Central memory CD8-positive, alpha-beta T cell (primary cell): ENCODE measurements around the gene LRRC75A.
A peak's percentile ranks its signal among the peaks of the same experiment; 100 is the strongest.
"Not testable (repeated sequence)": the region's sequence is repeated elsewhere in the genome, so short reads cannot be mapped to it uniquely, and the experiment has no call there.

Experiments
- ATAC-seq: fragments of 150-1000 bp; cut with Tn5 transposase; replicated peaks from 2 replicates; pipeline ENCODE4 v1.10.0; 2022; ENCODE audit warnings: mild to moderate bottlenecking, moderate FRiP score, moderate number of reproducible peaks; ENCODE audit not compliant: poor library complexity, severe bottlenecking; ENCODE audit errors: extremely low read depth
- DNase-seq, 2 donors: peaks; one replicate each; pipeline ENCODE4 v3.0.0; 2021; ENCODE audit warnings: low spot score in 2 of 2
- H3K27ac Mint-ChIP-seq: one replicate; pipeline ENCODE4 v1.8.0; 2022; ENCODE audit warnings: low read depth, mild to moderate bottlenecking, moderate library complexity, mixed read lengths
- H3K27me3 Mint-ChIP-seq: one replicate; pipeline ENCODE4 v1.8.0; 2022; ENCODE audit warnings: mixed read lengths
- H3K36me3 Mint-ChIP-seq: one replicate; pipeline ENCODE4 v1.8.0; 2022; ENCODE audit warnings: mild to moderate bottlenecking, moderate library complexity, mixed read lengths; ENCODE audit not compliant: insufficient read depth
- H3K4me1 Mint-ChIP-seq: one replicate; pipeline ENCODE4 v1.8.0; 2022; ENCODE audit warnings: mixed read lengths
- H3K4me3 Mint-ChIP-seq: one replicate; pipeline ENCODE4 v1.8.0; 2022; ENCODE audit warnings: mild to moderate bottlenecking, moderate library complexity, mixed read lengths
- H3K9me3 Mint-ChIP-seq: one replicate; pipeline ENCODE4 v1.8.0; 2022; ENCODE audit warnings: mixed read lengths

Gene LRRC75A, protein sequence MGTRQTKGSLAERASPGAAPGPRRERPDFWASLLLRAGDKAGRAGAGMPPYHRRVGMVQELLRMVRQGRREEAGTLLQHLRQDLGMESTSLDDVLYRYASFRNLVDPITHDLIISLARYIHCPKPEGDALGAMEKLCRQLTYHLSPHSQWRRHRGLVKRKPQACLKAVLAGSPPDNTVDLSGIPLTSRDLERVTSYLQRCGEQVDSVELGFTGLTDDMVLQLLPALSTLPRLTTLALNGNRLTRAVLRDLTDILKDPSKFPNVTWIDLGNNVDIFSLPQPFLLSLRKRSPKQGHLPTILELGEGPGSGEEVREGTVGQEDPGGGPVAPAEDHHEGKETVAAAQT

DNA sequence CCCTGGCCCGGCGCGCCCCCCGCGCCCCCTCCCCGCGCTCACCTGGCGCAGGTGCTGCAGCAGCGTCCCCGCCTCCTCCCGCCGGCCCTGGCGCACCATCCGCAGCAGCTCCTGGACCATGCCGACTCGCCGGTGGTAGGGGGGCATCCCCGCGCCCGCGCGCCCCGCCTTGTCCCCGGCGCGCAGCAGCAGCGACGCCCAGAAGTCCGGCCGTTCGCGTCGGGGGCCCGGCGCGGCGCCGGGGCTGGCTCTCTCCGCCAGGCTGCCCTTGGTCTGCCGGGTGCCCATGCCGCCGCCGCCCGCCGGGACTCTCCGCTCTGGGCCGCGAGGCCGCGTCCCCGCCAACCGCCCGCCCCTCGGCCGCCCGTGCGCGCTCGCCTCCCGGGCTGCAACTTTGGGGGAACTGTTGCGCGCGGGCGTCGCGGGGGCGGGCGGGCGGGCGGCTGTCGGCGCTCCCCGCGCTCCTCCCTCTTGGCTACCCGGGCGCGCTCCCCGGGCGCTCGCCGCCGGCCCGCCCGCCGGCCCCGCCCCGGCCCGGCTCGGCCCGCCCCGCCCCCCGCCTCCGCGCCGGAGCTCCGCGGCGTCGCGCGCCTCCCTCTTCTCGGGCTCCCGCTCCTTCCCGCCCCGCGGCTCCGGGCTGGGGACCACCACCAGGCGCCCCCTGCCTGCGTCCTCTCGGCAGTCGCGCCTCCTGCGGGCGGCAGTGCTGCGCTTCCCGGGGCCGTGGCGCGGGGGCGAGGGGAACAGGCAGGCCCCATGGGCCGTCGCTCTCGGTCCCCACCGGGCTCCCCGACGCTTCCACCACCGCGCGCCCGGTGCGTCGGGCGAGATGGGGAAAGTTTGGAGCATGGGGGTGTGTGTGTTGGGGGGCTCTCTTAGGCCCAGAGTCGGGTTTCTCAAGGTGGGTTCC lies at the start of gene LRRC75A:
LRRC75A (minus strand) TSS at position 491 of the 910 bp plus-strand sequence; CDS start at position 288, 203 bp downstream.
- DNase-seq (no peak), ATAC-seq (peak; percentile 86)
- Mint-ChIP-seq H3K27ac (no peak within 1 kb of the TSS), H3K4me1 (peaks cover 13% of the 10 kb centered on the region), H3K36me3 (peaks cover 1% of the 10 kb centered on the region), H3K27me3 (no peaks in the 10 kb centered on the region), H3K4me3 (peak within 1 kb of the TSS; percentile 75), H3K9me3 (no peaks in the 10 kb centered on the region)

GRCh38 chr17:16537130-16537458 lies 45.1 kb upstream of the LRRC75A start:
- no peak for DNase-seq
- H3K36me3 Mint-ChIP-seq, result peaks cover 17% of the 10 kb centered on the region
- no peak overlapping the region for H3K27ac Mint-ChIP-seq
- H3K4me1 Mint-ChIP-seq, result peaks cover 22% of the 10 kb centered on the region
- ATAC-seq, result no peak
- H3K4me3 Mint-ChIP-seq, result peak overlapping the region; percentile 96
- H3K27me3 Mint-ChIP-seq, result no peaks in the 10 kb centered on the region
- H3K9me3 Mint-ChIP-seq, result no peaks in the 10 kb centered on the region

DNA sequence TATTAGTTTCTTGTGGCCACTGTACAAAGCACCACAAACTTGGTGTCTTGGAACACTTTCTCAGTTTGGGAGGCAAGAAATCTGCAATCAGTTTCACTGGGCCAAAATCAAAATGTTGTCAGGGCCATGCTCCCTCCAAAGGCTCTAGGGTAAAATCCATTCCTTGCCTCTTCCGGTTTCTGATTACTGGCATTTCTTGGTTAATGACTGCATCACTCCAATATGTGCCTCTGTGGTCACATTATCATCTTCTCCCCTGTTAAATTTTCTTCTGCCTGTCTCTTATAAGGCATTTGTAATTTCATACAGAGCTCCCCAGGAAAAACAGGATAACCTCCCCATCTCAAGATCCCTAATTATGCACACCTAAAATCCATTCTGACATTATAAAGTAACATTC lies 42.2 kb upstream of the LRRC75A start:
- H3K27ac Mint-ChIP-seq, result no peak overlapping the region
- H3K4me3 Mint-ChIP-seq, result no peak overlapping the region
- H3K4me1 Mint-ChIP-seq, result peaks cover 22% of the 10 kb centered on the region
- ATAC-seq (no peak), DNase-seq (no peak)
- no peaks in the 10 kb centered on the region for H3K9me3 Mint-ChIP-seq
- peaks cover 20% of the 10 kb centered on the region for H3K27me3 Mint-ChIP-seq
- peaks cover 17% of the 10 kb centered on the region for H3K36me3 Mint-ChIP-seq

GRCh38 chr17:16529906-16530305 lies 37.9 kb upstream of the LRRC75A start:
- Mint-ChIP-seq H3K9me3 (no peaks in the 10 kb centered on the region), H3K36me3 (no peaks in the 10 kb centered on the region), H3K4me1 (peaks cover 1% of the 10 kb centered on the region), H3K27ac (no peak overlapping the region), H3K4me3 (no peak overlapping the region), H3K27me3 (peaks cover 55% of the 10 kb centered on the region)
- DNase-seq (no peak), ATAC-seq (no peak)

DNA sequence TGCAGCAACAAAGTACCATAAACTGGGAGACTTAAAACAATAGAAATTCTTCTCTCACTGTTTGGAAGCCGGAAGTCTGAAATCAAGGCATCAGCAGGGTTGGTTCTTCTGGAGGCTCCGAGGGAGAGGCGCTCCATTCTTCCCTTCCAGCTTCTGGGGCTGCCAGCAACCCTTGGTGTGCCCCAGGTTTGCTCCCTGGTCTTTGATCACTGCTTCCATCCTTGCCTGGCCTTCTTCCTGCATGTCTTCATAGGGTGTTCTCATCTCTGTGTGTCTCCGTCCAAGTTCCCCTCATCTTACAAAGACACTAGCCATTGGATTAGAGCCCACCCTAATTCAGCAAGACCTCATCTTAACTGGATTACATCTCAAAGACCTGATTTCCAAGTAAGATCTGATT lies 35.3 kb upstream of the LRRC75A start:
- ATAC-seq (no peak), DNase-seq (no peak)
- H3K4me3 Mint-ChIP-seq, result no peak overlapping the region
- H3K27ac Mint-ChIP-seq, result no peak overlapping the region
- peaks cover 63% of the 10 kb centered on the region for H3K27me3 Mint-ChIP-seq
- no peaks in the 10 kb centered on the region for H3K9me3 Mint-ChIP-seq
- H3K36me3 Mint-ChIP-seq, result no peaks in the 10 kb centered on the region
- H3K4me1 Mint-ChIP-seq, result no peaks in the 10 kb centered on the region

DNA sequence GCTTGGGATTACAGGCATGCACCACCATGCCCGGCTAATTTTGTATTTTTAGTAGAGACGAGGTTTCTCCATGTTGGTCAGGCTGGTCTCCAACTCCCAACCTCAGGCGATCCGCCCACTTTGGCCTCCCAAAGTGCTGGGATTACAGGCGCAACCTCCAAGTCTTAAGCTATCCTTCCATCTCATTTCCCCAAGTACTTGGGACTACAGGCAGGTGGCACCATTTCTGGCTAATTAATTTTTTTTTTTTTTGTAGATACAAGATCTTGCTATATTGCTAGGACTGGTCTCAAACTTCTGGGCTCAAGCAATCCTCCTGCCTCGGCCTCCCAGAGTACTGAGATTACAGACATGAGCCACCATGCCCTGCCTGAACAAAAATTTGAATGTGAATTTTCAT lies 33.6 kb upstream of the LRRC75A start:
- not testable (repeated sequence) for DNase-seq, ATAC-seq, H3K9me3 Mint-ChIP-seq, H3K27ac Mint-ChIP-seq, H3K36me3 Mint-ChIP-seq, H3K4me3 Mint-ChIP-seq, H3K4me1 Mint-ChIP-seq
- peaks cover 62% of the 10 kb centered on the region for H3K27me3 Mint-ChIP-seq

GRCh38 chr17:16521070-16521727 lies 29.2 kb upstream of the LRRC75A start:
- peaks cover 65% of the 10 kb centered on the region for H3K27me3 Mint-ChIP-seq
- no peak overlapping the region for H3K4me3 Mint-ChIP-seq
- no peaks in the 10 kb centered on the region for H3K4me1 Mint-ChIP-seq

GRCh38 chr17:16519021-16519420 lies 27.0 kb upstream of the LRRC75A start:
- H3K4me3 Mint-ChIP-seq, result no peak overlapping the region
- H3K27me3 Mint-ChIP-seq, result peaks cover 77% of the 10 kb centered on the region

More at GRCh38 chr17:16521070-16521727, 29.2 kb upstream of the LRRC75A start:
- Mint-ChIP-seq H3K9me3 (no peaks in the 10 kb centered on the region), H3K27ac (no peak overlapping the region), H3K36me3 (no peaks in the 10 kb centered on the region)
- DNase-seq (peak; percentile 34 to 54), ATAC-seq (peak; percentile 80)

DNA sequence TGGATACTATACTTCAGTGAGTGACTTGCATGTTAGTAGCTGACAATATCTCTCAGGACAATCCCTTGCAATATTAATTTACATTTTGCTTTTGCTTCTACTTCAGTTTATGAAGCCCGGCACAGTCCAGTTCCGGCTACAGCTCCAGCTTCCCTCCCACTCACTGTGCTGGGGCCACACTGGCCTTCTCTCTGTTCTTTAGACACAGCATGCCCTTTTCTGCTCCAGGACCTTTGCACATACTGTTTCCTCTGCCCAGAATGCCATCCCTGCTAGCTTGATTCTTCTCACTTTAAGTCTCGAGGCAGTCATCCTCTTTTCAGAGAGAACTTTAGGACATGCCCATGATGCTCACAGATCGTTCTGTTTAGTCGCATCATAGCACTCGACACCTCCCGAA lies 25.5 kb upstream of the LRRC75A start:
- no peak for ATAC-seq
- no peak for DNase-seq
- Mint-ChIP-seq H3K27ac (no peak overlapping the region), H3K4me1 (no peaks in the 10 kb centered on the region), H3K9me3 (no peaks in the 10 kb centered on the region), H3K27me3 (peaks cover 70% of the 10 kb centered on the region), H3K36me3 (peaks cover 2% of the 10 kb centered on the region), H3K4me3 (no peak overlapping the region)

More at GRCh38 chr17:16519021-16519420, 27.0 kb upstream of the LRRC75A start:
- no peaks in the 10 kb centered on the region for H3K36me3 Mint-ChIP-seq
- no peak for ATAC-seq
- H3K4me1 Mint-ChIP-seq, result no peaks in the 10 kb centered on the region
- no peak overlapping the region for H3K27ac Mint-ChIP-seq
- no peak for DNase-seq
- no peaks in the 10 kb centered on the region for H3K9me3 Mint-ChIP-seq

GRCh38 chr17:16516594-16517051 lies 24.6 kb upstream of the LRRC75A start:
- DNase-seq (no peak), ATAC-seq (no peak)
- no peak overlapping the region for H3K27ac Mint-ChIP-seq
- peaks cover 2% of the 10 kb centered on the region for H3K36me3 Mint-ChIP-seq
- H3K9me3 Mint-ChIP-seq, result no peaks in the 10 kb centered on the region
- no peaks in the 10 kb centered on the region for H3K4me1 Mint-ChIP-seq
- peaks cover 70% of the 10 kb centered on the region for H3K27me3 Mint-ChIP-seq
- H3K4me3 Mint-ChIP-seq, result no peak overlapping the region

DNA sequence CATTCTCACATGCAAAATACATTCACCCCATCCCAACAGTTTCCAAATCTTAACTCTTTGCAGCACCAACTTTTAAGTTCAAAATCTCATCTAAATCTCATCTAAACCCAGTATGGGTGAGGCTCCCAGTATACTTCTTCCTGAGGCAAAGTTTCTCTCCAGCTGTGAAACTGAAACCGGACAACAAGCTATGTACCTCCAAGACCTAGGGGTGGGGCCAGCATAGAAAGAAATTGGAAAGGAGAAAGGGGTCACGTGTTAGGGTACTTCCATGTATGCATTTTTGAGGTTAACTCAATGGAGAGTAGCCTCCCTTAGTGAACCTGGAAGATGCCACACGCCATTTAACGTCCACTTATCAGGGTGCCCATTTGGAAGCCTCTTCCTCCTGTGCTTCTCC lies 23.9 kb upstream of the LRRC75A start:
- peaks cover 64% of the 10 kb centered on the region for H3K27me3 Mint-ChIP-seq
- H3K4me3 Mint-ChIP-seq, result no peak overlapping the region
- no peak for DNase-seq

GRCh38 chr17:16513873-16514272 lies 21.9 kb upstream of the LRRC75A start:
- no peaks in the 10 kb centered on the region for H3K4me1 Mint-ChIP-seq
- H3K4me3 Mint-ChIP-seq, result no peak overlapping the region
- ATAC-seq, result no peak
- peaks cover 2% of the 10 kb centered on the region for H3K36me3 Mint-ChIP-seq
- no peak for DNase-seq
- no peak overlapping the region for H3K27ac Mint-ChIP-seq
- peaks cover 46% of the 10 kb centered on the region for H3K27me3 Mint-ChIP-seq
- H3K9me3 Mint-ChIP-seq, result no peaks in the 10 kb centered on the region

More for the DNA sequence above, 23.9 kb upstream of the LRRC75A start:
- Mint-ChIP-seq H3K4me1 (no peaks in the 10 kb centered on the region), H3K9me3 (no peaks in the 10 kb centered on the region), H3K27ac (no peak overlapping the region), H3K36me3 (peaks cover 2% of the 10 kb centered on the region)
- no peak for ATAC-seq
